Stimulated activated effector memory CD8-positive, alpha-beta T cell treated with anti-CD3 and anti-CD28 coated beads, Interleukin-12 subunit alpha, Interleukin-12 subunit beta, amount 100 ng/mL, for 72 hours (primary cell): ENCODE measurements around the gene PARD3B.
A peak's percentile ranks its signal among the peaks of the same experiment; 100 is the strongest.

Source experiments
- ATAC-seq: fragments of 150-1000 bp; cut with Tn5 transposase; 2 replicates; pipeline ENCODE4 v1.10.0; 2021
- DNase-seq, 2 donors: peaks; one replicate each; pipeline ENCODE4 v3.0.0; 2021 to 2022; ENCODE audit warnings: low spot score in 2 of 2
- H3K27ac Mint-ChIP-seq: one replicate; pipeline ENCODE4 v1.8.0; 2022; ENCODE audit warnings: mild to moderate bottlenecking, mixed read lengths
- H3K36me3 Mint-ChIP-seq: one replicate; pipeline ENCODE4 v1.8.0; 2022; ENCODE audit warnings: mild to moderate bottlenecking, mixed read lengths
- H3K4me1 Mint-ChIP-seq: one replicate; pipeline ENCODE4 v1.8.0; 2022; ENCODE audit warnings: mixed read lengths
- H3K4me3 Mint-ChIP-seq: one replicate; pipeline ENCODE4 v1.8.0; 2022; ENCODE audit warnings: mild to moderate bottlenecking, mixed read lengths
- H3K9me3 Mint-ChIP-seq: one replicate; pipeline ENCODE4 v1.8.0; 2022; ENCODE audit warnings: mixed read lengths

Gene PARD3B

DNA sequence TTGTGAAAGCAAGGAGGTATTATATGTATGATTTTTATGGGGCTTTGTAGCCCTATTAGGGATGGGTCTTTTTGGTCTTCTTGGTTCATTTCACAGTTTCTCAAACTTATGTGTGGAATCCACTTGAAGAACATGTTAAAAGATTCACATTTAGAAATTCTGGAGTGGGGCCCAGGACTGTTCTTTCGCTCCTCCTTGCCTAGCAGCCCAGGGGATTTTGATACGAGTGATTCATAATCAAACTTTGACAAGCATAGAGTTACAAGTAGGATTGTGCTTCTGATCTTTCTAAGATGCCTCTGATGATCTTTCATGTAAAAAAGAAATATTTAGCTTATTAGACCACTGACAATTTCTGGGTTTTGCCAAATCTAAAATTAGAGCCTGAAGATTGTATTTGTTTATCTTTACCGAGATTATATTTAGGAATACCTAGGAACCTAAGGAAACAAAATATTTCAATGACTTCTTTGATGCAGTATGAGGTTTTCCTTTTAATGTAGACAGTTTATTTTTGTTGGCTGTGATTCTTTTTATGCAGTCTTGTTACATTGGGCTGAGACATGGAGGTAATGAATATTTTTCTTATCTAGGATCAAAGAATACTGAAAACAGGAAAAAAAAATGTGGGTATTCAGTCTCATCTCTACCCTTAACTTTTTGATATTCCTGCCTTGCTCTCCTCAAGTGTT lies 324.0 kb downstream of the PARD3B start:
- H3K4me1 Mint-ChIP-seq = no peaks in the 10 kb centered on the region
- ATAC-seq (no peak), DNase-seq (no peak)
- H3K4me3 Mint-ChIP-seq = no peak overlapping the region
- H3K36me3 Mint-ChIP-seq = no peaks in the 10 kb centered on the region
- H3K27ac Mint-ChIP-seq = no peak overlapping the region
- no peaks in the 10 kb centered on the region for H3K9me3 Mint-ChIP-seq

DNA sequence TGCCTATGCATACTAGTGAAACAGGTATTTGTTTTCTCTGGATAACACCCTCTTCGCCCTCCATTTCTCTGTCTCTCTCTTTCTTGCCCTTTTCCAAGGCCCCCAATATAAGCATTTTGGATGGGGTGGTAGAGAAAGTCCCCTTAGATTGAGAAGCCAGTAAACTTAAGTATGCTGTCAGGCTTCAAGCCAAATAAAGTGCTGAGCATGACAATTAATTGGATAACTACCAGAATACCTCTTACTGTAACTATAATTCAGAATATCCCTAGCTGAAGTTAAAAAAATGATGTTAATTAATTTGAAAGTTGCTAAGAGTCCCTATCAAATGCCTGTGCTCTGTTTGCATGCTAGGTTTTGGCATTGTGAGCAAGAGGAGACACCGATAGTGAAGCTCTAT lies 324.8 kb downstream of the PARD3B start:
- no peaks in the 10 kb centered on the region for H3K9me3 Mint-ChIP-seq
- H3K4me3 Mint-ChIP-seq = no peak overlapping the region
- no peaks in the 10 kb centered on the region for H3K36me3 Mint-ChIP-seq
- DNase-seq (no peak), ATAC-seq (no peak)
- H3K27ac Mint-ChIP-seq = no peak overlapping the region
- no peaks in the 10 kb centered on the region for H3K4me1 Mint-ChIP-seq

DNA sequence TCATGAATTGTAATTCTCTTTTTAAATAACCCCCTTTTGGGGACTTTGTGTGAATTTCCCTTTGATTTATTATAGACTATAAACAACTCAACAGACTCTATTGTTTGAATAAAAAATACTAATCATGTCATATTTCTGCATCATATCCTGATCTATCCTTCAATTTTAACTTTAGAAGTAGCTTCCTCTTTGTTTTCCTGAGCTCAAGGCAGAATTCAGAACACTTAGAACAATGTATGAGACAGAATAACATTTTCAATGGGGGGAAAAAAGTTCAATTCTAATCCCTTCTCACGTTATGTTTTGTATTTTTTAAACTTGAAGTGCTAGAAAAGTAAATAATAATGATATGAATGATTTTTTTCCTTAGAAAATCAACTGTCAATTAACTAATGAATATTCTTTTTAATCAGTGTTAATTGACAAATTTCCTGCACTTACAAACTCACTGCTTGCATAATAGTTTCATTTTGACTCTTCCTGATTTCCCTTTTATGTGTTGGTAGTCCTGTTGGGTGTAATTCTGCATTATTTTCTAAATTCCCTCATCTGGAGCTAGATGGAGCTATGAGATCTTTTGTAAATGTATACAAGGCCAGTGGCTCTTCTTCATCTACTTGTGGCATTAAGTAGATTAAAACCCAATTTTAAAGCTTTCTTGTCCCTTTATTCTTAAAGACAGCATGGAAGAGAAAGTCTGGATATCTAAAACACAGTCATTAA lies 326.1 kb downstream of the PARD3B start:
- ATAC-seq (no peak), DNase-seq (no peak)
- H3K4me3 Mint-ChIP-seq = no peak overlapping the region
- H3K4me1 Mint-ChIP-seq = no peaks in the 10 kb centered on the region
- no peaks in the 10 kb centered on the region for H3K36me3 Mint-ChIP-seq
- H3K9me3 Mint-ChIP-seq = no peaks in the 10 kb centered on the region
- no peak overlapping the region for H3K27ac Mint-ChIP-seq

DNA sequence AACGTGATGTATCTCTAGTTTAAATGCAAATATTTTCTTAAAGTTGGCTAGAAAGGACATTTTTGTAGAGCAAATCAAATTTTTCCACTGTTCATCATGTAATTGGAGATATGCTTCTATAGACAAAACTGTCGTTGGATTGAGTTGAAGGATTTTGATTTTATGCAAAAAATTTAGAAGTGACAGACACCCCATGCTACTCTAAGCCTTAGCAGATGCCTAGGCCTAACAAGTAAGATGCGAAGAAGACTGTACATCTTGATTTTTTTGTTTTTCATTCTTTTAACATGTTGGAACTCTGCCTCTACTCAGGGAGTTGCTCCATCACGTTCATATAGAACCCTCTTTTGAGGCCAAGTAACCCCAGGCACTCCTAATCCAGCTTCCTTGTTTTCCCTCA lies 331.0 kb downstream of the PARD3B start:
- ATAC-seq (no peak), DNase-seq (no peak)
- peaks cover 4% of the 10 kb centered on the region for H3K4me1 Mint-ChIP-seq
- H3K36me3 Mint-ChIP-seq = no peaks in the 10 kb centered on the region
- no peak overlapping the region for H3K4me3 Mint-ChIP-seq
- H3K9me3 Mint-ChIP-seq = no peaks in the 10 kb centered on the region
- H3K27ac Mint-ChIP-seq = no peak overlapping the region

DNA sequence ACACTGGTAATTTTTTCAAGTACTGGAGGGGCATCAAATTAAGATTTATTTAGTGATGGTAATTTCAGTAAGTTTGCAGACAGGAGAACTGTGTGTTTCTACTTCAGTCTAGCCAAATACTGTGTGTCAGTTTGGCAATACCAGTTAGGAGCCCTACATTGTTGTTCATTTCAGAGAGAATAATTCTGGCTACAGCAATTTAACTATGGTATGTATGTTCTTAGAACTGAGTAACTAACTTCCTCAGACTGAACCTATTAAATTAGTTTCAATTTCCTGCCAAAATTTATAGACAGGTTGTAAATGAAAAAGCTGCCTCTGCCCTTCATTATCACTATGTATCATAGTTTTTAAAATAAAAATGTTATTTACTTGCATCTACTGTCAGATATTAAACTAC lies 332.4 kb downstream of the PARD3B start:
- Mint-ChIP-seq H3K4me1 (peaks cover 8% of the 10 kb centered on the region), H3K4me3 (no peak overlapping the region), H3K9me3 (no peaks in the 10 kb centered on the region), H3K27ac (no peak overlapping the region), H3K36me3 (no peaks in the 10 kb centered on the region)
- DNase-seq (no peak), ATAC-seq (no peak)

DNA sequence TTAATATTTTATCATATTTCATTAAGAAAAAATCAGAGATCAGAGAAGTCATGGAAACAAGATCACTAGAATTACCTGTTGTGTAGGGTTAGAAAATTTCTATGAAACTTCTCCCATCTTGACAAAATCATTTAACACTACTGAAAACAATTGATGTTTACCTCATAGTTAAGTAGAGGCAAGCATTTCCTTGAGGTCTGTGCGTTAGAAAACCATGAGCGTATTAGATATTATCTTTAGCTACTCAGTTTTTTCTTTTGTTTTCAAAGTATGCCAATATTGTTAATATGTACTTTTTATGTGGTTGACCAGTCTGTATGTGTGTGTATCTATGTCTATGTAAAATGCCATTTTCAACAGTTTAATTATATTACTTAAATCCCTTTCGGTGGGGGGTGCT lies 335.7 kb downstream of the PARD3B start:
- H3K27ac Mint-ChIP-seq = no peak overlapping the region
- H3K36me3 Mint-ChIP-seq = no peaks in the 10 kb centered on the region
- H3K4me1 Mint-ChIP-seq = peaks cover 8% of the 10 kb centered on the region
- no peak for ATAC-seq
- no peak overlapping the region for H3K4me3 Mint-ChIP-seq
- no peaks in the 10 kb centered on the region for H3K9me3 Mint-ChIP-seq
- no peak for DNase-seq

DNA sequence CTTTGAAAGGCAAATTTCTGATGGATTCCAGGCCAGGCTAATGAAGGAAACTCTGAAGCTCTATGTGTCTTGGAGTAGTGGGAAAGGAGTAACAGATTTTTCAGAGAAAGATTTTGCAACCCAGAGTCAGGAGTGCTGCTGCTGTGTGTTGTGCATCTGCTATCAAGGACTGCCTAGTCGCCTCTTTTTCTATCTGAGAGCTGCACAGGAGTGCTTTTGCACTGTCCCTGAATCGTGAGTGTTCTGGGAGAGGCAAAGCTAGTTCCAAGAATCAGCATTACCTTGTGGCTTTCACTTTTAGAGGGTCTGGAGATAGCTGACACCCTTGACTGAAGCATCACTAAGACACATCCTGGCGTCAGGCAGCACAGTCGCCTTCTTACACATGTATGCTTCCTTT lies 336.4 kb downstream of the PARD3B start:
- no peaks in the 10 kb centered on the region for H3K9me3 Mint-ChIP-seq
- DNase-seq (no peak), ATAC-seq (peak; percentile 64)
- peaks cover 8% of the 10 kb centered on the region for H3K4me1 Mint-ChIP-seq
- H3K36me3 Mint-ChIP-seq = no peaks in the 10 kb centered on the region
- no peak overlapping the region for H3K27ac Mint-ChIP-seq
- H3K4me3 Mint-ChIP-seq = no peak overlapping the region

DNA sequence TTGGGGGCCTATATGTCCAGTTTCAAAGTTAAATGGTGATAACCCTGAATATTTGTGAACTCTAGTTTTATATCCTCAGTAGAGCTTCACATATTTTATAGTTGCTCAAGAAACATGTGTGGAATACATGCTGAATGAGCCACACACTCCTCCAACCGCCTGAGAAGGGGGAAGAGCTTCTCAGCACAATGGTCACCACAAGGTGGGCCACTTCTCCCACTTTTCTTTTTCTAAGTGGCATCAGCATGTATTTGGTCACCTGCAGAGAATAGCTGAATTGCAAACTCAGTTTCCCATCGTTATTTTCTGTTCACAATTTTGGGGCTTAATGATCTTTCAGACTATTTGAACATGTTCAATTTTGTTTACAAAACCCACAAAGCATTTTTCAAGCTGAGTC lies 340.5 kb downstream of the PARD3B start:
- DNase-seq = no peak
- ATAC-seq = no peak
- Mint-ChIP-seq H3K4me3 (no peak overlapping the region), H3K9me3 (peaks cover 2% of the 10 kb centered on the region), H3K27ac (no peak overlapping the region), H3K36me3 (no peaks in the 10 kb centered on the region), H3K4me1 (peaks cover 8% of the 10 kb centered on the region)

DNA sequence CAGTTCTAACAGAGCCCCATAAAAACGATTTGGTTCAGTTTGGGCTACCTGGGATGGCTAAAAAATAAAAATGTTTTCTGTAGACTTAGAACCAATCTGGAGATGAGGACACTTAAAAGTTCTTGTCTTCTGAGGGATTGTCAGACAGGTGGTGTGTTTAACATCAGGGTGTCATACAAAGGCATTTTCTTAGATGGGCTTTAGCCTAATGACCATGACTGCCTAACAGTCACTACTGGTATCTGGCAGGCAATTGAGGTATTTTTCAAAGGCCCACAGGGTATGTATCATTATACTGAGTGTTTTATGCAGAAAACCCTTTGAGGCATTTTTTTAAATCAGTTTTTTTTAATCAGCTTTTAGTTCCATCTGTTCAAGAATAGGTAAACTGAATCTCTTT lies 341.4 kb downstream of the PARD3B start:
- peaks cover under 1% of the 10 kb centered on the region for H3K4me1 Mint-ChIP-seq
- no peak for DNase-seq
- no peaks in the 10 kb centered on the region for H3K36me3 Mint-ChIP-seq
- no peak overlapping the region for H3K27ac Mint-ChIP-seq
- no peak overlapping the region for H3K4me3 Mint-ChIP-seq
- peaks cover 2% of the 10 kb centered on the region for H3K9me3 Mint-ChIP-seq
- no peak for ATAC-seq

DNA sequence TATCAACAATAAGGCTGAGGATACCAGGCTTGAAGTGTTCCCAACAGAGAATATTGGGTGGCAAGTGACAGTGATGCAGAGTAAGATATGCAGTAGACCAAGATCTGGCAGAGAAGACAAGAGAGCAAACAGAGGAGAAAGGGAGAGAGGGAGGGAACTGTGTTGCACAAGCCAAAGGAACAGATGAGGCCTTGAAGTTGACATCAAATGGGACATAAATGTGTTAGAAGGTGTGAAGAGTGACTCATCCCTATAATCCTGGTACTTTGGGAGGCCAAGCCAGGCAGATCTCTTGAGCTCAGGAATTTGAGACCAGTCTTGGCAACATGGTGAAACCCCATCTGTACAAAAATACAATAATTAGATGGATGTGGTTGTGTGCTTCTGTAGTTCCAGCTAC lies 342.9 kb downstream of the PARD3B start:
- Mint-ChIP-seq H3K36me3 (no peaks in the 10 kb centered on the region), H3K27ac (no peak overlapping the region), H3K9me3 (peaks cover 2% of the 10 kb centered on the region), H3K4me1 (no peaks in the 10 kb centered on the region), H3K4me3 (no peak overlapping the region)
- no peak for DNase-seq
- no peak for ATAC-seq

DNA sequence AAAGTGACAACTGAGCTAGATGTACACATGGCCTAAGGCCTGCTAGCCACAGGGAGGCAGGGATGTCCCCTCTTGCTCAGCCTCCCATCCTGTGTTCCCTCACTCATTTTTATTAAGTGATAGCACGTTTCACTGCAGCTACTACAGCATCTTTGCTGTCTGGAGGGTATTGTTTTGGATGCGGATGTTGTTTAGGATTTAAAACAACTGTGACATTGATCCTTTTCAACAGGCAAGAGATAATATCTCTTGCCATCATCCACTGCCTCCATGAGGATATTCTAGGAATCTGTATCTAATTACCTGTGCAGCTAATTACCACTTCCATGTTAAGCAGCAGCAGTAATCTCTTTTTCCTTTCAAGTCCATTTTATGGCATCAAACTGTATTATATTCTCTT lies 345.4 kb downstream of the PARD3B start:
- DNase-seq (no peak), ATAC-seq (no peak)
- H3K4me3 Mint-ChIP-seq = no peak overlapping the region
- H3K27ac Mint-ChIP-seq = no peak overlapping the region
- H3K4me1 Mint-ChIP-seq = no peaks in the 10 kb centered on the region
- no peaks in the 10 kb centered on the region for H3K36me3 Mint-ChIP-seq
- peaks cover 2% of the 10 kb centered on the region for H3K9me3 Mint-ChIP-seq

DNA sequence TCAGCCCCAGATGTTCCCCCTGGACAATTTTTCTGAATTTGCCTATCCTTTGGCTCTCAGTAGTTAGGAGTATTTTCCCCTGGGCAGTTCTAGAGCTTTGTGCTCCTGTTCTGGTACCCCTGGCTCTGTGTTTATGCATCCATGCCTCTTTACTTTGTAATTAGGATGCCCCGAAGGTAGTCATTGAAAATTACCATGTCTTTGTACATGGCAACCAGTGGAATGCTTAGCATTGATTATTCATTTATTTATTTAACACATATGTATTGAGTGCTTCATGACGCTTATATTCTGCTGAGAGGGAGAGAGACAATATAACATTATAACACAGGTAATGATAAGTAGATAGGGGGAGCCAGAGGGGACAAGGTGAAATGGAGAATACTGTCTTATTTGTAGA lies 346.5 kb downstream of the PARD3B start:
- no peak overlapping the region for H3K27ac Mint-ChIP-seq
- ATAC-seq (no peak), DNase-seq (no peak)
- H3K36me3 Mint-ChIP-seq = no peaks in the 10 kb centered on the region
- peaks cover 2% of the 10 kb centered on the region for H3K9me3 Mint-ChIP-seq
- H3K4me3 Mint-ChIP-seq = no peak overlapping the region
- no peaks in the 10 kb centered on the region for H3K4me1 Mint-ChIP-seq

DNA sequence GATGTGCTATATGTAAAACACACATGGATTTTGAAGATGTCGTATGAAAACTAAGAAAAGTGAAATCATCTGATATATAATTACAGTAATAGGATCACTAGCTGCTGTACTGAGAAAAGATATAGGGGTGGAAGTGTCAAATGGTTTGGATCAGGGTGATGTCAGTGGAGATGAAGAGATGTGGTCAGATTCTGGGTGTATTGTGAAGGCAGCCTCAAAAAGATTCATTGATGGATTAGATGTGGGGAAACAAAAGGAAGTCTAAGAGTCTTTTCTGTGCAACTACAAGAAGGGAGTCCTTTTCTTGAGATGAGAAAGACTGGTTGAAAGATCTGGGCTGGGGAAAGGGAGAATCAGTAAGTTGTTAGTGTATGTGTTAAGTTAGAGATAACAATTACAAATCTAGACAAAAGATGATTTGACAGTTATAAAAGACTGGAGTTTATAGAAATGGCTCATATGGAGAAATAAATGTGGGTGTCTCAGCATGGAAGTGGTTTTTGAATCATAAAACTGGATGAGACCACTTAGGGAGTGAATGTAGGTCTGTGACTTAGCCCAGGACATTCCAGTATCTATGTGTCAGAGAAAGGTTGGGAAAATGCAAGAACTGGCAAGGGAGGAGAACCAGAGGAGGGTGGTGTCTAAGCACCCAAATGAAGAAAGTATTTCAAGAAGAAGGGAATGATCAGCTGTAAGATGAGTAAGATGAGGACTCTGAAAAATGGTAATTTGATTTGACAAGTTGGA lies 347.4 kb downstream of the PARD3B start:
- ATAC-seq (no peak), DNase-seq (no peak)
- peaks cover 2% of the 10 kb centered on the region for H3K9me3 Mint-ChIP-seq
- H3K27ac Mint-ChIP-seq = no peak overlapping the region
- H3K4me3 Mint-ChIP-seq = no peak overlapping the region
- no peaks in the 10 kb centered on the region for H3K4me1 Mint-ChIP-seq
- H3K36me3 Mint-ChIP-seq = no peaks in the 10 kb centered on the region

DNA sequence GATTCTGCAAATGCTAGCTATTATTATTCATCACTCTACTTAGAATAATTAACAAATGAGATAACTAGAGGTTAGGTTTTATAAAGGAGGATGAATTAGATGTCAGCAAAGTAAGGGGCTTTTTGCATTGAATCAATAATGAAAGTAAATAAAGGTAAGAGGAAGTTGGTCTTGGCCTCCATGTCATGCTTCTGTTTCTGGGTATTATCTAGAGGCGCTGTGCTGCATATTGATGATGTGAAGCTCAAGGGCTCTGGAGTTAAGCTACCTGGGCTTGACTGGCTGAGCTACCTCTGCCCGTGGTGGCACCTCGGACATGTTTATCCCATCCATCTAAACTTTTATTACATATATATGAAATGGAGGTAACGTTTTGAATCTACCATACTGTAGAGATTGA lies 350.9 kb downstream of the PARD3B start:
- no peak for DNase-seq
- no peak overlapping the region for H3K27ac Mint-ChIP-seq
- H3K36me3 Mint-ChIP-seq = no peaks in the 10 kb centered on the region

DNA sequence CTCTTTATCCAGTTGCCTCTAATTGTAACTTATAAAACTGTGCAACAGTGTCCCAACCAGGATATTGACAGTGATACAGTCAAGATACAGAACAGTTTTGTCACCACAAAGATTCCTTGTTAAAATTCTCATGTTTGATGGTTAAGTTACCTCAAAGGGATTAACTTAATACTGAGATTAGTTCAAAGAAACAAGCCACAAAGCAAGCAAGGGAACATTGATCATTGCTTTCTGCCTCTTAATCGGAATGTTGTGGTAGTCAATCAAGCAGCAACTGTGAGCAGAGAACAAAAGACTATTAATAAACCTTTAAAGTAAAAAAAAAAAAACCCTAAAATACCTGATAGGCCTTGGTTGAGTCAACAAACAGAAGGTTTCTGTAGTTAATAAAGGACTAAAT lies 352.3 kb downstream of the PARD3B start:
- H3K9me3 Mint-ChIP-seq = peaks cover 15% of the 10 kb centered on the region
- no peak overlapping the region for H3K4me3 Mint-ChIP-seq
- no peaks in the 10 kb centered on the region for H3K4me1 Mint-ChIP-seq
- DNase-seq = no peak
- H3K36me3 Mint-ChIP-seq = no peaks in the 10 kb centered on the region
- no peak overlapping the region for H3K27ac Mint-ChIP-seq
- ATAC-seq = no peak

More for the DNA sequence above, 350.9 kb downstream of the PARD3B start:
- H3K4me1 Mint-ChIP-seq = no peaks in the 10 kb centered on the region
- ATAC-seq = no peak
- H3K9me3 Mint-ChIP-seq = peaks cover 15% of the 10 kb centered on the region
- H3K4me3 Mint-ChIP-seq = no peak overlapping the region
